GM21447 (cell line): ENCODE data around the gene SUPT3H.

Experiments used
- ATAC-seq: cut with Tn5 transposase; IDR thresholded peaks from one replicate; pipeline ENCODE4 v1.9.1; 2021; ENCODE audit not compliant: unreplicated experiment

The SUPT3H gene

DNA sequence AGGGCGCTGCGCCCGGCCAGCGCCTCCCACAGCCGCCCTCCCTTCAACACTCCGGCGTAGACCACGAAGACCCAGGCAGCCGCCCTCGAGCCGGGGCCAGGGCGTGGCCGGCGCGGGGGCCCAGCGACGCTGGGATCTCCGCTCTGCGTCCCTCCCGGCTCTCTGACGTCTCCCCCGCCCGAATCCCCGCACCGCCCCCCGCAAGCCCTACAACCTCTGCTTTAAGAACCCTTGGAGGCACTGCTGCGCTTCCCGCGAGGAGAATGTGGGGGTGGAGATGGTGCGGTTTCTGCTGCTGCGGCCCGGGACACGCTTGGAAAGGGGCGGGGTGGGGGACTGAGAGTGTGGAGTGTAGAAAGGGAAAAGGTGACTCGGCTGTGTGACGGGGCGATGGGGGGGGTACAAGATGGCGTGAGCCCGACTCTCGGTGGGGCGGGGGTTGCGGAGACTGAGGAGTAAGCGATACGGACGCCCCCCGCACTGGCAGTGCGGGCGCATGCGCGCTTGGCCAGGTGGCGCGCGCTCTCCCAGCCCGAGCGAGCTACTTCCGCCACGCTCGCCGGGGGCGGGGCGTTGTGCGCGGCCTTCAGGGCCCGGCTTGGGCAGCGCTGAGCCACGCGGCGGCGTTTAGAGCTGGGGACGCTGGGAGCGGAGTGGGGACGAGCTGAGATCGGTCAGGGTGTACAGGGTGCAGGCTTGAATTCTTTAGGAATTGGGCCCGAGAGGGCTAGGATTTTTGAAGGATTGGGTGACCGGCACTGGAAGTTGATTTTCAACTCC is at the start of gene SUPT3H:
Gene SUPT3H, minus strand, starts transcription at position 381 of the 780 bp plus-strand sequence.
- peak; percentile 88 for ATAC-seq

DNA sequence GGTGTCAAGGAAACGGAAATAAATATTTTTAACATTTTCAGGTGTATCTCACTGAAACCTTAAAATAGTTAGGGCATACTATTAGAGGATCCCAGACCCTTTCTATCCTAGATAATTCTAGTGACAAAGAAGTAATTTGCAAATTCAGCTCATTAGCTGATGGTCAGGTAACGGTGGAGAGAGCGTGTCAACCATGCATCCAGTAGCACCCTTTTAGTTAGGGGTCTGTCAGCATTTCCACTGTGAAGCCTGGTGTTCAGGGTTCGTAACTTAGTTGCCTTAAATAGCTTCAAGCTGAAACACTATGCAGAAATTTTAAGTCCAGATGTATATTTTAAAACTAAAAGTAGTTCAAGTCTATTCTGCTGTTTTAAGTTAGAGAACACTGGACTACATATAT is 48.5 kb upstream of the SUPT3H start:
- ATAC-seq: no peak

GRCh38 chr6:45424451-45424861 is 46.7 kb upstream of the SUPT3H start:
- no peak for ATAC-seq

DNA sequence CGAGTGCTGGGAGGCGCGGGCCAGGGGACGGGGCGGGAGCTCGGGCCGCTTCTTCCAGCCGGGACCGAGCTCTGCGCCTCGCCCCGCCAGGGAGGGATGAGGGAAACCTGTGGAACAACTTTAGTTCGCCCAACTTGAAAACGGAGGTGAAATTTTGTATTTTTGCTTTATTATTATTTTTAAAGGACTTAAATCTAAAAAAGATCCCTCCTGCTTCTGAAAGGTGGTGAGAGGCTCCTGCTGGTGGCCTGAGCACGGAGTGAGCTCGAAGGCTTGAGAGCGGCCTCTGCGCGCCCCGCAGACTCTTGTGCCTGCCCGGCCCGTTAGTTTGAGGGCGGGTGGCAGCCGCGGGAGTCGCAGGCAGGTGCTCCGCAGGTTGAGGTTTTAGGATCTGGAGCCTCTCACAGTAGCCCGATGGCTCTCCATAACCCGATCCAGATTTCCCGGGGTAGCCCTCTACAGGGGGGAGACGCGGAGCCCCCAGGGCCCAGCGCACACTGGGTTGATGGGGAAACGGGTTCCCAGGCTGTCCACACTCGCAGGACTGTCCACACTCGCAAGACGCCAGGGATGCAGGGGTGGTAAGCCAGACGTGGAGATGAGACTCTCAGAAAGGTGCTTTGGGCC is 46.2 kb upstream of the SUPT3H start:
- no peak for ATAC-seq

- no peak for ATAC-seq
Measured at GRCh38 chr6:45423111-45423823, 45.5 kb upstream of the SUPT3H start.

GRCh38 chr6:45422503-45423110 is 44.9 kb upstream of the SUPT3H start:
- no peak for ATAC-seq

- no peak for ATAC-seq
Measured at GRCh38 chr6:45421709-45422502, 44.2 kb upstream of the SUPT3H start.

- ATAC-seq: no peak
Measured at GRCh38 chr6:45420909-45421708, 43.4 kb upstream of the SUPT3H start.

- ATAC-seq: no peak
Measured at GRCh38 chr6:45420083-45420908, 42.6 kb upstream of the SUPT3H start.

GRCh38 chr6:45419571-45420082 is 41.9 kb upstream of the SUPT3H start:
- no peak for ATAC-seq

DNA sequence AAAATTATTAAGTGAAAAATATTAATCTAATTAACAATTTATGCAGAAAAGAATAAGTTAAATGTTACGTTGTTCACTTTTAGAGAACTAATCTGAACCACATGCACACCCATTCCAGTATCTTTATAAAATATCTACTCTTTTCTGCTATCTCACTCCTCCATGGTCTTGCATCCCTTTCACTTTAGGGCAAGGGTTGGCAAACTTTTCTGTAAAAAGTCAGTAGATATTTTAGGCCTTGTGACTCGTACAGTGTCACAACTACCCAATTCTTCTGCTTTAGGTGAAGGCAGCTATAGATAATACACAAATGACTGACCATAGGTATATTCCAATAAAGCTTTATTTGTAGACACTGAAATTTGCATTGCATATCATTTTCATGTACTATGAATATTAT is 39.7 kb upstream of the SUPT3H start:
- no peak for ATAC-seq

DNA sequence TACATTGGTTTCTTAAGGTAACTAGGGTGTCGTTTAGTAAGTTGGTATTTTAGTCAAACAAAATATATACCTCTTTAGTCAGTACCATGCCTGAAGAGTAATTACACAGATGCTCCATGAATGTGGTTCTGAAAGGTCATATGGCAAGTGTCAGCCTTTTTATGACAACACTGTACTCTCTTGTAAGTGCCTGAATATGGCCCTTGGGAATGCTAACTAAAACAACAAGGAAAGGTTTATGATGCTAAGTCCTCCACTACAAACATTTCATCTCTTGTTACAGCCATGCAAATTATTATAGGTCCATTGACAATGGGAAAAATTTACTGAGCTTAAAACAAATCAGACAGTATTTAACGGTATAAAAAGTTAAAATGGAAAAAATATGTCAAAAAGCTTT is 39.0 kb upstream of the SUPT3H start:
- ATAC-seq: no peak

DNA sequence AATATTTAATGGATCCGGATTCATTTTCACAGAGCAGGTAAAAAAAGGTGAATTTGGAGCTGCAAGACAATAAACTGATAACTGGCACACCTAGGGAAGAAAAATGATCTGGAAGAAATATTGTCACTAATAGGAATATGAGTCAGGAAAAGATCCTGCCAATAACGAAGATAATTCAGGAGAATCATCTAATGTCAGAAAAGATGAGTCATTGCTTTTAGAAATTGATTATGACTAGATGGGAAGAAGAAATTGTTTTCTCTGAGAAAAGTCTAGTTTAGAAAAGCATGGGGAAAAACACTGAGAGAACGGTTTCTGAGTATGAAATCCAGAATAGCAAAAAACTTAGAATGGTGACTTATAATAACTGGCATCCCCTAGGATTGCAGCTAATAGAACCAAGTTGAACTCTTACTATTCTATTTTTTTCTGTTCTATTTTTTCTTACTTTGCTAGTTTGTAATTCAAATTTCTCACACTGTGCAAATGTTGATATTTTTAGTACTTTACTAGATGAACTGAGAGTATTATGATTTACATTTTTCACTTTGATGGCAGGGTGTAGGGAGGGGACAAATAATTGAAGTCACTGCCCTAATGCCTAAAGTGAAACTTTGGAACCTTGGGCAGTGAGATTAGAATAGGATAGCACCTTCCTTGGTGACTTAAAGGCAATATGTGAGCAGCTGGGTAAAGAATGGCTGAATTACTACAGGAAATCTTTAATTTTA is 38.2 kb upstream of the SUPT3H start:
- ATAC-seq: no peak

- no peak for ATAC-seq
Measured at GRCh38 chr6:45415315-45415714, 37.6 kb upstream of the SUPT3H start.

DNA sequence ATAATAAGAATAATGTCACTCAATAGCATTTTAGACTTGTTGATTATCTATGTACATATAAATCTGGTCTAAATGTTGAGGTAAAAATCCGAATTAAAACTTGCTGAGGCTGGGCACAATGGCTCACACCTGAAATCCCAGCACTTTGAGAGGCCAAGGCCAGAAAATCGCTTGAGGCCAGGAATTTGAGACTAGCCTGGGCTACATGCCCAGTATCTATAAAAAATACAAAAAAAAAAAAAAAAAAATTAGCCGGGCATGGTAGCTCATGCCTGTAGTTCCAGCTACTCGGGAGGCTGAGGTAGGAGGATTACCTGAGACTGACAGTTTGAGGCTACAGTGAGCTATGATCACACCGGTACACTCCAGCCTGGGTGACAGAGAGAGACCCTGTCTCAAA is 34.2 kb upstream of the SUPT3H start:
- ATAC-seq: no peak

DNA sequence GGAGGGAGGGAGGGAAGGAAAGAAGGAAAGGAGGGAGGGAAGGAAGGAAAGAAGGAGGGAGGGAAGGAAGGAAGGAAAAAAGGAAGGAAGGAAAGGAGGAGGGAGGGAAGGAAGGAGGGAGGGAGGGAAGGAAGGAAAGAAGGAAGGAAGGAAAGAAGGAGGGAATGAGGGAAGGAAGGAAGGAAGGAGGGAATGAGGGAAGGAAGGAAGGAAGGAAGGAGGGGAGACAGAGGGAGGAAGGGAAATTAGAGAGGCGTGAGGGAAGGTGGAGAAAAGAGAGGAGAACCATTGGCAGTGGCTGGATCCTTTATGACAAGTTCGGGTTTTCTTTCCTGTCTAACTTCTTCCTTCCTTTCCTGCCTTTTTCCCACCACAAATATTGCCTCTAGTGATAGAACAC is 22.3 kb upstream of the SUPT3H start:
- ATAC-seq: no peak

DNA sequence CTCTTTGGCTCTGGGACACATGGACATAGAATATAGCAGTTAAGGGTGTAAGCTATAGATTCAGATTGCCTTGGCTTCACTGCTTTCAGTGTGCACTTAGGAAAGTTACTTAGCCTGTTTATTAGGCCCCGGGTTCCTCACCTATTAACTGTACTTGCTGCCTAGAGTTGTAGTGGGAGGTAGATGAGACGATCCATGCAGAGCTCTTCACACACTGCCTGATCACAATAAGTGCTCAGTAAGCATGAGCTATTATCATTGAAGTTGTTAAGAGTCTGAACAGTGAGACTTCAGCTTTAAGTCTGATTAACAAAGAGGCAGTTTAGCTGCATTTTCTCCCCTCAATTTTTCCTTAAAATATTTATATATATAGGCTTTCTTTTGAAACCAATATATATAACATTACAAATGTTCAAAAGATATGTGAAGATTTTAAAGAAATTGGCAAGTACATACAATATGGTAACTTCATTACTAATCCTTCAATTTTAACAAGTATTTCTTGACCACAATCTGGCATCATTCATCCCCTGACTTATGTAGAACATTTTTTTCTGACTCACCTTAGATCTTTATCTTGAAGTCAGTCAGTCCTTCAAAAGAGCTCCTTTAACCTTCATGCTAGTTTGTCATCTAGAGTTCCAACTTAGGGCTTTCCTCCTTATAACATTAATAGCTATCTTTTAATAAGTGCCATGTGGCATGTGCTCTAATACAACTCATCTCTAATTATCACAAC is 20.5 kb upstream of the SUPT3H start:
- no peak for ATAC-seq
